NCI-H82 treated with DMSO at 0.1 percent for 48 hours (cell line): ENCODE measurements around the gene HIPK2.

Experiments used
- DNase-seq: peaks from one replicate; lab custom pipeline; 2025; ENCODE audit not compliant: unreplicated experiment; lab: John Stamatoyannopoulos, UW

The HIPK2 gene

GRCh38 chr7:139601176-139601575 lies 176.6 kb downstream of the HIPK2 start:
- no peak for DNase-seq

GRCh38 chr7:139600306-139600705 lies 177.5 kb downstream of the HIPK2 start:
- DNase-seq, result no peak

GRCh38 chr7:139598642-139599041 lies 179.2 kb downstream of the HIPK2 start:
- no peak for DNase-seq

- DNase-seq, result no peak
Measured at GRCh38 chr7:139597028-139597427, 180.8 kb downstream of the HIPK2 start.

GRCh38 chr7:139596626-139597025 lies 181.2 kb downstream of the HIPK2 start:
- no peak for DNase-seq

- no peak for DNase-seq
Measured at GRCh38 chr7:139595806-139596205, 182.0 kb downstream of the HIPK2 start.

GRCh38 chr7:139594911-139595476 lies 182.8 kb downstream of the HIPK2 start:
- DNase-seq, result no peak

GRCh38 chr7:139594090-139594489 lies 183.7 kb downstream of the HIPK2 start:
- no peak for DNase-seq

- DNase-seq, result no peak
Measured at GRCh38 chr7:139592801-139593461, 184.9 kb downstream of the HIPK2 start.

- DNase-seq, result no peak
Measured at GRCh38 chr7:139591550-139592195, 186.1 kb downstream of the HIPK2 start.

GRCh38 chr7:139589474-139589873 lies 188.3 kb downstream of the HIPK2 start:
- no peak for DNase-seq

GRCh38 chr7:139588632-139589031 lies 189.2 kb downstream of the HIPK2 start:
- DNase-seq, result no peak

GRCh38 chr7:139587535-139587934 lies 190.3 kb downstream of the HIPK2 start:
- no peak for DNase-seq

GRCh38 chr7:139586286-139586685 lies 191.5 kb downstream of the HIPK2 start:
- DNase-seq, result no peak

- no peak for DNase-seq
Measured at GRCh38 chr7:139585042-139585441, 192.8 kb downstream of the HIPK2 start.

- DNase-seq, result no peak
Measured at GRCh38 chr7:139583826-139584553, 193.8 kb downstream of the HIPK2 start.

GRCh38 chr7:139582671-139583155 lies 195.1 kb downstream of the HIPK2 start:
- DNase-seq, result no peak

- DNase-seq, result no peak
Measured at GRCh38 chr7:139582130-139582650, 195.6 kb downstream of the HIPK2 start.

GRCh38 chr7:139580435-139580834 lies 197.4 kb downstream of the HIPK2 start:
- no peak for DNase-seq

- DNase-seq, result no peak
Measured at GRCh38 chr7:139576179-139576973, 201.4 kb downstream of the HIPK2 start.

GRCh38 chr7:139575338-139575680 lies 202.5 kb downstream of the HIPK2 start:
- no peak for DNase-seq
